Raji (cell line): ENCODE data around the gene ISG20.

Experiments
- POLR2A ChIP-seq: IDR thresholded peaks from 2 replicates; pipeline ENCODE4 v1.6.1; 2011; ENCODE audit warnings: low read depth, low read length, control low read depth; ENCODE audit not compliant: insufficient read depth

Gene ISG20

GRCh38 chr15:88702983-88703382, 64.2 kb downstream of the ISG20 start:
- no peak for TF ChIP-seq POLR2A

- TF ChIP-seq POLR2A, result no peak
Measured at GRCh38 chr15:88703533-88703932, 64.7 kb downstream of the ISG20 start.

- no peak for TF ChIP-seq POLR2A
Measured at GRCh38 chr15:88704791-88705768, 66.3 kb downstream of the ISG20 start.

- TF ChIP-seq POLR2A, result no peak
Measured at GRCh38 chr15:88705769-88706165, 67.0 kb downstream of the ISG20 start.
